ENCODE measurements around the gene DEAF1. TPM values are rescaled to one million over a fixed set of nuclear protein-coding genes. Genes with fewer than 3 reads are reported as not detected.

Gene DEAF1
- total and polyA plus RNA-seq, 2 of the 13 experiments (the other 11 are each of a cell fraction or from before 2014, with no cell fraction given), result 22.3 to 29.6 TPM

- TF ChIP-seq ZNF318 (CRISPR knock-in tag; IDR thresholded peaks at IDR 0.05) (peak; percentile 62; the same call in 1 of the 2 replicates), SMARCC2 (IDR thresholded peaks at IDR 0.05) (no peak), ZNF432 (CRISPR knock-in tag; IDR thresholded peaks at IDR 0.05; ENCODE audit: borderline replicate concordance) (no peak), DRAP1 (CRISPR knock-in tag; IDR thresholded peaks at IDR 0.05) (peak; percentile 92), ZNF10 (CRISPR knock-in tag; IDR thresholded peaks at IDR 0.05; ENCODE audit: borderline replicate concordance, low read depth) (no peak), PRDM4 (CRISPR knock-in tag; IDR thresholded peaks at IDR 0.05; ENCODE audit: borderline replicate concordance) (no peak), ZNF563 (CRISPR knock-in tag; IDR thresholded peaks at IDR 0.05) (peak; percentile 39), ZNF256 (CRISPR knock-in tag; conservative IDR thresholded peaks at IDR 0.05) (no peak; the same call in 1 of the 2 replicates), ZNF775 (CRISPR knock-in tag; IDR thresholded peaks at IDR 0.05; ENCODE audit: borderline replicate concordance) (no peak), RORA (CRISPR knock-in tag; IDR thresholded peaks at IDR 0.05) (no peak), ZNF609 (CRISPR knock-in tag; IDR thresholded peaks at IDR 0.05; ENCODE audit: borderline replicate concordance) (peak; percentile 92)
Measured at GRCh38 chr11:704781-705645, 10.0 kb upstream of the DEAF1 start (continued).
